Thoracic aorta (tissue), 2 donors: ENCODE results near the gene BACH2. TPM values are rescaled to one million over a fixed set of nuclear protein-coding genes. Genes with fewer than 3 reads are reported as not detected.

Experiments
- ATAC-seq: fragments of 150-250 bp; one replicate; pipeline ENCODE4 v1.8.0; 2017; ENCODE audit warnings: low read depth; ENCODE audit not compliant: insufficient number of reproducible peaks, low FRiP score
- DNase-seq: peaks from one replicate; pipeline ENCODE4 v3.0.0-alpha.2; 2020; ENCODE audit warnings: low spot score
- H3K27ac ChIP-seq, 2 donors: fragments of 200-600 bp; sonication (generic); 1 replicate in 1 of 2; 2 replicates in 1 of 2; pipeline ENCODE4 v1.5.1; 2016; ENCODE audit warnings: mild to moderate bottlenecking in 2 of 2, moderate library complexity in 2 of 2
- H3K27me3 ChIP-seq: fragments of 200-600 bp; sonication (generic); replicated peaks from 2 replicates; pipeline ENCODE4 v1.6.0; 2016; ENCODE audit warnings: mild to moderate bottlenecking; ENCODE audit not compliant: insufficient read depth
- H3K36me3 ChIP-seq: fragments of 200-600 bp; sonication (generic); one replicate; pipeline ENCODE4 v1.5.1; 2016
- H3K4me1 ChIP-seq, 2 donors: fragments of 200-600 bp; sonication (generic); 1 replicate in 1 of 2; 2 replicates in 1 of 2; pipeline versions ENCODE4 v1.5.1 to v1.6.0; 2016; ENCODE audit warnings: low read depth in 2 of 2, mild to moderate bottlenecking in 1 of 2; ENCODE audit not compliant: control insufficient read depth in 1 of 2
- H3K4me3 ChIP-seq: fragments of 200-600 bp; sonication (generic); 2 replicates; pipeline ENCODE4 v1.5.1; 2016; ENCODE audit warnings: mild to moderate bottlenecking
- H3K9me3 ChIP-seq: fragments of 200-600 bp; sonication (generic); 2 replicates; pipeline ENCODE4 v1.5.1; 2016
- total RNA-seq, 2 donors: library from RNA; depleted of rRNA; stranded (reverse); fragments of >200 nt; gene quantifications; one replicate each; pipeline versions ENCODE4 v1.1.0 to v1.2.3, GENCODE V29; 2016
- TF ChIP-seq, protein P1 (sequence below): fragments of 200-600 bp; sonication (generic); IDR thresholded peaks from one replicate; pipeline ENCODE4 v1.5.1; 2019; ENCODE audit warnings: antibody characterized with exemption

Gene BACH2
- total RNA-seq, 2 donors from 2014 or later, result 6.1 to 17.8 TPM

DNA sequence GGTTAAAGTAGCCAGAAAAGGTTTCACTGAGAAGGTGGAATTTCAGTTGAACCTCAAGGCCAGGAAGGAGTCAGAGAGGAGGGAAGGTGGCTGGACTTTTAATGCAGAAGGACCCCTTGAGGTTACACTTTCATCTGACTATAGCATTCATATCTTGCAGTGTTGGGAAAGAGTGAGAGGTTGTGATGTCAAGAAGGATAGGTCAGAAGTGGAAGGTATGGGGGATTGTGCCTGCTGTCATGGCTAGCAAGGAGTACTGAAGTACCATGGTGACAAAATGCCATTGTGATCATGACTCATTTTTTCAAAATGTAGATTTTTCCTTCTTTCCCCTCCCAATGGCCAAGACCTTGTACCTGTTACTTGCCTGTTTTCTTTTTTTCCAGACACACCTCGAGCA is 5.2 kb upstream of the BACH2 start:
- Histone ChIP-seq H3K36me3 (no peaks in the 10 kb centered on the region), H3K4me3 (no peak overlapping the region), H3K27me3 (no peaks in the 10 kb centered on the region), H3K4me1 (peaks cover 0 to 6% of the 10 kb centered on the region in 2 donors), H3K9me3 (no peaks in the 10 kb centered on the region), H3K27ac (no peak overlapping the region)
- no peak for ATAC-seq
- TF ChIP-seq, protein P1, sequence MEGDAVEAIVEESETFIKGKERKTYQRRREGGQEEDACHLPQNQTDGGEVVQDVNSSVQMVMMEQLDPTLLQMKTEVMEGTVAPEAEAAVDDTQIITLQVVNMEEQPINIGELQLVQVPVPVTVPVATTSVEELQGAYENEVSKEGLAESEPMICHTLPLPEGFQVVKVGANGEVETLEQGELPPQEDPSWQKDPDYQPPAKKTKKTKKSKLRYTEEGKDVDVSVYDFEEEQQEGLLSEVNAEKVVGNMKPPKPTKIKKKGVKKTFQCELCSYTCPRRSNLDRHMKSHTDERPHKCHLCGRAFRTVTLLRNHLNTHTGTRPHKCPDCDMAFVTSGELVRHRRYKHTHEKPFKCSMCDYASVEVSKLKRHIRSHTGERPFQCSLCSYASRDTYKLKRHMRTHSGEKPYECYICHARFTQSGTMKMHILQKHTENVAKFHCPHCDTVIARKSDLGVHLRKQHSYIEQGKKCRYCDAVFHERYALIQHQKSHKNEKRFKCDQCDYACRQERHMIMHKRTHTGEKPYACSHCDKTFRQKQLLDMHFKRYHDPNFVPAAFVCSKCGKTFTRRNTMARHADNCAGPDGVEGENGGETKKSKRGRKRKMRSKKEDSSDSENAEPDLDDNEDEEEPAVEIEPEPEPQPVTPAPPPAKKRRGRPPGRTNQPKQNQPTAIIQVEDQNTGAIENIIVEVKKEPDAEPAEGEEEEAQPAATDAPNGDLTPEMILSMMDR, result no peak
- DNase-seq, result no peak

DNA sequence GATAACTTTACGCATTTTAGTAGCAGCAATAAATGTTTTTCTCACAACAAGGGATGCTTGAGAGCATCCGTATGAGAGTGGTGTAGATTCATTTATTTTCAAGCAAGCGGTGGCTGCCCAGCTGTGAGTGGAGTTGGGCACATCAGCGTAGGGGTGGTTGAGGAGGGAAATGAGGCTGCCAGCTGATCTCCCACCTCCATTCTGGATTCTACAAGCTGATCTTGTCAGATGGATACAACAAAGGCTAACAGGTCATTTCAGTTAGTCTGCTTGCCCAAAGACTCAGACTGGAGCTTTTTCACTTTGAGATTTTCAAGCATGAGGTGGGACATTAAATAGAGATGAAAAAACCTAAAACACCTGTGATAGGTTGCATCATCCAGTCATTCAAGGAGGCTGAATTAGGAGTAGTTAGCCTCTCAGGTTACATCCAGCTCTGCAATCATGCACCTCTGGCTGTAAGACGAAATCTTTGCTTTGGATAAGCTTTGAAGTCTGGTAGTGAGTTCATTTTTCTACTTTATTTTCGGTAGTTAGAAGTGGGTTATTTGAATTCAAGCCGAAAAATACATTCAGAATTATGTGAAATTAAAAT is 1.9 kb upstream of the BACH2 start:
- H3K9me3 ChIP-seq, result no peaks in the 10 kb centered on the region
- ATAC-seq (no peak), DNase-seq (no peak)
- TF ChIP-seq, protein P1, result no peak
- no peaks in the 10 kb centered on the region for H3K27me3 ChIP-seq
- no peaks in the 10 kb centered on the region for H3K36me3 ChIP-seq
- peaks cover 0 to 15% of the 10 kb centered on the region in 2 donors for H3K4me1 ChIP-seq
- H3K27ac ChIP-seq, result peak overlapping the region in 1 of 2 donors; percentile 87
- H3K4me3 ChIP-seq, result no peak overlapping the region

DNA sequence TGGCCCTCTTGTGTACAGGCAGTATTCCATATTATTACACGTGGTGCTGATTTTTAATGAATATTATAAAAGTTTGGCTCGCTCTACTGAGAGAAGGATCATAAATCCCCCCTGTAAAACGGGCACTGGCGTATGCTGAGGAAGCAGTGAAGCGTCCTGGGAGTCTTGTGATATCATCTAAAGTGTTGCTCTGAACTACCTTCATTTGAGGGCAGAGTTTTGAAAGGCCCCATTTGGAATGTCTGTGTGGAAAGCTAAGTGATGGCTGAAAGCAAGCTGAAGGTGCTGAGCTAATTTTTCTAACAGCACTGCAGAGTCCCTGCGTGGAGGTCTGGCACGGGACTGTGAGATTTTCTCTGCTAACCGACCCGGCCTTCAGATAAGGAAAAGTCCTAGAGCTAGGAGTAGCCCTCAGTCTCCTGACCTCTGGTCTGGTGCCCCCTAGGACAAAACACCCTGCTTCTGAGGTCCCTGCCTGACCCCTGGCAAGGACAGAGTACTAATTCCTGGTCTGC is 1.3 kb upstream of the BACH2 start:
- Histone ChIP-seq H3K4me1 (peaks cover 0 to 15% of the 10 kb centered on the region in 2 donors), H3K9me3 (no peaks in the 10 kb centered on the region), H3K27me3 (no peaks in the 10 kb centered on the region), H3K36me3 (no peaks in the 10 kb centered on the region), H3K27ac (peak overlapping the region; percentile 82 to 87), H3K4me3 (peak overlapping the region; percentile 90)
- ATAC-seq (no peak), DNase-seq (no peak)
- TF ChIP-seq, protein P1, result no peak

DNA sequence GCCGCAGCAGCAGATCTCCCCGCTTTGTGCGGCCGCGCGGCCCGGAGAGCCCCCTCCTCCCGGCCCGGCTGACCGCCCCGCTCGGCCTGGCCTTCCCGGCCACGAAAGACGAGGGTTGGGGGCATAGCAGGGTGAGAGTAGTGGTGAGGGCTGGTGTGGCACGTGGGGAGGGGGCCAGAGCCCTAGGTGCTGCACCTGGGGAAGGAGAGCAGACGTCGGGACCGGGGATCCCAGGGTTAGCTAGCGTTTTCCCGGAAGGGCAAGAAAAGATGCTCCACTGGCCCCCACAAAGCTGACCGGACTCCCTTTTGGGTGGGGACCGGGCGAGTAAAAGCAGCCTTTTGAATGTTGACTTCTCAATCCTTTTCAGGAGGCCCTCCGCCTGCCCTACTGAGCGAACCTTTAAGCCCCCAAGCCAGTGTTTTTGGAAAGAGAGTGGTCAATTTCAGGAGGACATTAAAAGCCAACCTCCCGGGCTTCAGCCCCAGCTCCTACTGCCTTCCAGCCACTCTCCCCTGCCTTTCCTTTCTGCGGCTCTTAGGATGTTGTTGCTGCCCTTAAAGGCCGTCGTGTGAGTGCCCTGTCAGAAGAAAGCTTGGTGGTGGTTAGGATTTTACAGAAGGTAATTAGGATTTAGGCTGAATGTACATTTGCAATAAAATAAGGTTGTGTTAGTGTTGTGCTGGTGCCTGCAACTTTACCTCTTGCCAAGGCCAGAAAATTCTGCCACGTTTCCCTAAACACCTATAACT is 648 bp upstream of the BACH2 start:
- ATAC-seq (no peak), DNase-seq (no peak)
- Histone ChIP-seq H3K36me3 (no peaks in the 10 kb centered on the region), H3K4me1 (peaks cover 0 to 15% of the 10 kb centered on the region in 2 donors), H3K27ac (peak overlapping the region; percentile 82 to 87), H3K4me3 (peak overlapping the region; percentile 90), H3K9me3 (no peaks in the 10 kb centered on the region), H3K27me3 (no peaks in the 10 kb centered on the region)
- TF ChIP-seq, protein P1, result no peak

DNA sequence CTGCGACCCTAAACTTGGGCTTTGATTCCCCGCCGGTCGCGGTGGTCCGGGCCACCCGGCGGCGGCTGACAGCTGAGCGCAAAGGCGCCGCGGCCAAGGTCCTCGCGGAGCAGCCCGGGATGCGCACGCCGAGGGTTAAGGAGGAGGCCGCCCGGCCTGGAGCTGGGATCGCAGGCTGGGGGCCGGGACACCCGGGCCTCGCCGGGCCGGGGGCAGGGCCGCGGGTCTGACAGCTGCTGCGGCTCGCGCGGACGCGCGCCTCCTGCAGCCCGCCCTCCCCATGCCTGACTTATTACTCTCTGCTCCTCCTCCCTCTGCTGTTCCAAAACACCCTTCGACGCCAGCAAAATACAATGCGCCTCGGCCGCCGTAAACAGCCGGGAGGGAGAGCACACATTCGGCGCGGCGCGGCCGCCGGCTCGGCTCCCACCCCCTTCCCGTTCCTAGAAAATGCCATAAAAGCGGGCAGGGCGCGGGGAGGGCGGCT is 746 bp downstream of the BACH2 start:
- peak overlapping the region; percentile 90 for H3K4me3 ChIP-seq
- H3K27ac ChIP-seq, result peak overlapping the region; percentile 87 to 90
- H3K27me3 ChIP-seq, result no peaks in the 10 kb centered on the region
- no peaks in the 10 kb centered on the region for H3K9me3 ChIP-seq
- peaks cover 0 to 15% of the 10 kb centered on the region in 2 donors for H3K4me1 ChIP-seq
- H3K36me3 ChIP-seq, result no peaks in the 10 kb centered on the region
- TF ChIP-seq, protein P1, result no peak
- peak; percentile 39 for ATAC-seq
- DNase-seq, result no peak
